HK-2 (cell line): Measurements from ENCODE around the gene RPL7A.
"Not testable (repeated sequence)": the region's sequence is repeated elsewhere in the genome, so short reads cannot be mapped to it uniquely, and the experiment has no call there.

ENCODE experiments used
- DNase-seq: peaks from one replicate; pipeline ENCODE4 v3.0.0-alpha.2; 2018; ENCODE audit not compliant: unreplicated experiment

The RPL7A gene

DNA sequence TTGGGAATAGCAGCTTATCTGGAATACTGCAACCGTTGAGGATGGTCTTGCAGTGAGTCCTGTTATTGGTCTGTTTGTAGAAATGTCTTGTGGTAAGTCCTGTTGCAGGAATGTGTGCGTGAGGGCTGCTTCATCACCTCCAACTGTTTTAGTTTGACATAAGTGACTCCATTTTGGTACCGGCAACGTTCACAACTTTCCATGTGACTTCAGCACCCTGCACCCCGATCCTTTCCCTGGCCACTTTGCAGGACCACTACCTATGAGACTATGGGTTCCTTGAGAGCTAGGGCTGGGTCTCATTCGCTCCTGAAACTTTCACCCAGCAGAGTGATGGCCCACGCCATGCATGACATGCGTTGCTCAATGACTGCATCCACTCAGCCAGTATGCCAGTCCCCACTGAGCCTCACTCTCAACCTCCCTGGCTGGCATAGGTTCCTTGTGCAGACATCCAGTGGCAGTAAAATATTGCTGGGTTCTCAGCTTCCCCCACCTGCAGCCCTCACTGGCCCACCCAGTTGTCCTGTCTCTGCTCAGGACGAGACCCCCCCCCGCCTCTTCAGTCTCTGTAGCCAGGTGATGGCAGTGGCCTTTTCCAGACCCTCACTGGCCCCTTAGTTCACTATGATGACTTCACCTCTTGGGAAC, 20.1 kb upstream of the RPL7A start:
- no peak for DNase-seq

DNA sequence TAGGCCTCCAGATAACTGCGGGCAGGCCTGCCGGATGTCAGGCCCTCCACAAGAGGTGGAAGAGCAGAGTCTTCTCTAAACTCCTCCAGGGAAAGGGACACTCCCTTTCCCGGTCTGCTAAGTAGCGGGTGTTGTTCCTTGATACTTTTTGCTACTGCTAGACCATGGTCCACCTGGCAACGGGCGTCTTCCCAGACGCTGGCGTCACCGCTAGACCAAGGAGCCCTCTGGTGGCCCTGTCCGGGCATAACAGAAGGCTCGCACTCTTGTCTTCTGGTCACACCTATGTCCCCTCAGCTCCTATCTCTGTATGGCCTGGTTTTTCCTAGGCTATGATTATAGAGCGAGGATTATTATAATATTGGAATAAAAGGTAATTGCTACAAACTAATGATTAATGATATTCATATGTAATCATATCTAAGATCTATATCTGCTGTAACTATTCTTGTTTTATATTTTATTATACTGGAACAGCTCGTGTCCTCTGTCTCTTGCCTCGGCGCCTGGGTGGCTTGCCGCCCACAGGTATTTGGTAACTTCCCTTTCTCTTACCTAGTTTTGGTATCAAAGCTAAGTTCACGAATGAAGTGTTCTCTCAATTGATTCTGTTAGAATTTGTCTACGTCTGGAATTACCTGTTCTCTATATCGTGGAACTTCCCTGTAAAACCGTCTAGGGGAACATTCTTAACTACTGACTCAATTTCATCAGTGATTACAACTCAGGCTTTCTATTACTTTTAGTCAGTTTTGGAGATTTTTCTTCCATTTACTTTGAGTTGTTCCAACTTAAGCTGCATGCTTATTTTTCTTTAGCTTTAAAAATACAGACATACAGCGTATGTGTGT, 18.5 kb upstream of the RPL7A start:
- peak; percentile 34 for DNase-seq

DNA sequence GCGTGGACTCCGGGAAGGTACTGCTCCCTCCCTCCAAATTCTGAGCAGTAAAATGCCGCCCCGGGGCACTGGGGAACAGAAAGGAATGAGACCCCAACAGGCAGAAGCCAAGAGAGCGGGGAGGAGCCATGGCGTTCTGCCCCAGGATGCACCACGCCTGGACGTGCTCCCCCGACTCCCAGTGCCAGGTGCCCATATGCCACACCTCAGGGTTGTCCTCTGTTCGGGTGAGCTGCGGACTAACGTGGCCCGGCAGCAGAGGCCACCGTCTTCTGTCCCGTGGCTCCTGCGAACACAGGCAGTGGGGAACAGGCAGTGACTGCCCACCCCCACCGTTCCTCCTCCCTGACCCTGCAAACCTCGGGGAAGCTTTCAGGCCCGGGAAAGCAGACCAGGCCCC, 16.8 kb upstream of the RPL7A start:
- DNase-seq: no peak

GRCh38 chr9:133331641-133332380, 16.2 kb upstream of the RPL7A start:
- no peak for DNase-seq

GRCh38 chr9:133332381-133332730, 15.7 kb upstream of the RPL7A start:
- DNase-seq: no peak

DNA sequence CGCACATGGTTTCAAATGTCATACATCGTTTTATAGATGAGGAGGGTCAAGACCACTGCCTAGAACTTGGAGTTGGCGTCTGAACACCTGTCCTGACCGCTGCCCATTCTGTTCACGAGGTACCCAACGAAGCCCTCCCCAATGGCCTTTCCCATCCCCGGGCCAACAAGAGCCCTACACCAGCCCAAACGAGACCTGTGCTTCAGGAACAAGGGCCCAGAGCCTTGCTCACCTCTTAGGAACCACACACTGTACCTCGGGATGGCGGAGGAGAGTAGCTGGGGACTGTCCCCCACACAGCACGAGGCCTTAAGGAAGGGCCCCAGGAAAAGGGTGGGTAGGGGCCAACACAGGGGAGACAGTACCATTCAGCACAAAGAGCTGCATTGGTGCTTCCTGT, 15.0 kb upstream of the RPL7A start:
- no peak for DNase-seq

DNA sequence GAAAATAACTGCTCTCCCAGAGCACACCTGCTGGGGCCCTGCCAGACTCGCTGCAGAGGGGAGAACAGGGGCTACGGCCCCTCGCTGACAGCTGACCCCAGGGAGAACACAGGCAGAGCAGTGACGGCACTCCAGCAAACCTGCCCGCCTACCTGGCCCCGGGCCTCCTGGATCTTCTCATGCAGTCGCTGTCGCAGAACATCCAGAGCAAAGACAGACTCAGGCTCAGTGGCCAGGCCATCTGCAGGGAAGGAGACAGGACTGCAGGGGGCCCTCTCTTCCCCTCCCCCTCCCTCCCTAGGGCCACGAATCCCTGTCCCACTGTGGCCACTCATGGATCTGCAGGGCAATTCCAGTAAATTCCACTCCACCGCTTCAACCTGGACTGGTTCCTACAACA, 14.5 kb upstream of the RPL7A start:
- no peak for DNase-seq

DNA sequence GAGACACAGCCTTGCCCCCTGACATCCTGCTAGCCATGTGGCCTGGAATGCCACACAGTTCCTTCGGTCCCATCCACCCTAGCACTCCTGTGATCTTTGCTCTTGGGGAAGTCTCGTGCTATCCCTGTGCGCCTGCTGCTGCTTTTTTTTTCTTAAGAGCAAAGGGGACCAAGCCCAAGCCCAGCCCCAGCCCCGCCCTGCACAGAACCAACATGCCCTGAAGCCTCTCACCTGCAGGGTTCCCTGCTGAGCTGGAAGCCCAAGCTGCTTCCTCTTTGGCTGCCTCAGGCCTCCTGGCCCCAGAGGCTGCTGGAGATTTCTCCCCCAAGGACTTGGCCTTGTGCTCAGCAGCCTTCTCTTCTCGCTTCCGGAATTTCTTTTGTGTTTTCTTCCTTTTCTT, 13.9 kb upstream of the RPL7A start:
- no peak for DNase-seq

GRCh38 chr9:133334888-133335287, 13.1 kb upstream of the RPL7A start:
- DNase-seq: not testable (repeated sequence)

GRCh38 chr9:133335924-133336811, 11.8 kb upstream of the RPL7A start, which contains the start of gene SURF6:
SURF6 (minus strand) TSS chr9:133336188; CDS start chr9:133336132, 56 bp downstream.
- peak; percentile 94 for DNase-seq

DNA sequence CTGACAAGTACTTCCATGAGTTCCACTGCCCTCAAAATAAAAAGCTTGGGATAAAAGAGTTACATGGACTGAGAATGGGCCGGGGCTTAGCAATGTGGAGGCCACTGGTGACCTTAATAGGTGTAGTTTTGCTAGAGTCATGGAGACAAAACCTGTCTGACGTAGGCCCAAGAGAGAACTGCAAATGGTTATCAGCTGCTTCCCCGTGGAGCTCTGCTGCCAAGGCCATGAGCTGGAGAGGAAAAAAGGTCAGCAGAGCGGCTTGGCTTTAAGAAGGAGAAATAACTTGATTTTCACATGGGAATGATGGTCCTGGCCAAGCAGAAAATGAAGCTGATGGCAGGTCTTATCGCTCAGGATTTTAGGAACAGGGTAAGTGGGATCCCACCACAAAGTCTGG, 8.4 kb upstream of the RPL7A start:
- DNase-seq: no peak

GRCh38 chr9:133340256-133340655, 7.8 kb upstream of the RPL7A start:
- no peak for DNase-seq

- DNase-seq: no peak
Observed at GRCh38 chr9:133340916-133341315, 7.1 kb upstream of the RPL7A start.

GRCh38 chr9:133341369-133342068, 6.5 kb upstream of the RPL7A start:
- DNase-seq: no peak

DNA sequence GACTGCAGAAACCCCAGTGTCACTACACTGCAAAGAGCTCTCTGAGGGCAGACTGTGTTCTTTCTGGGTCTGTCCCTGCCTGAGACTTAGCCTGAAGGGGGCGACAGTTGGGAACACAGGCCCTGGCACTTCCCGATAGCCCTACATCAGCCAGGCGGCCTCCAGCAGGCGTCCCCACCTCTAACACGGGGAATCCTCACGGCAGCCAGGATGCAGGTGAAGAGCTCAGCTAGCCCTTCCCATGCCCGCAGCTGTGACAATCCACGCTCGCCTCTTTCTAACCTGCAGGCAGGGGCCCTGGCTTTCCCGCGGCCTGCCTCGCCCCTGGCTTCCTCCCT, 6.0 kb upstream of the RPL7A start:
- no peak for DNase-seq

DNA sequence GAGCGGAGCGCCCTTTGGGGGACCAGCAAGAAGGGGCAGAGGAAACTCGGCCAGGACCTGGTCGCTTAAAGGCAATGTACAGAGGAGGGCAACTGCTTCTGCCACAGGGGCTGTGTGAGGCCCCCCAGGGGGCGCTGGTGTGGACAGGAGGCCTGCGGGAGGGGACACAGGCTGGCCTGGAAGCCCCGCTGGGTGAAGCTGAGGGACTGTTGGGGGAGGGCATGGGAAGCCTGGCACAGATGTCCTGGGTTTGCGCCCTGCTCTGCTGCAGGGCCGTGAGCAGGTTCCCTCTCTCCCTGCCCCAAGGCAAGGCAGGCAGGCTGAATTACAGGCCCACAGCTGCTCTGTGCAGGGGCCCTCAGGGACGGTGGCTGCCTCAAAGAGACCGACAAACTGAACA, 5.4 kb upstream of the RPL7A start:
- no peak for DNase-seq

DNA sequence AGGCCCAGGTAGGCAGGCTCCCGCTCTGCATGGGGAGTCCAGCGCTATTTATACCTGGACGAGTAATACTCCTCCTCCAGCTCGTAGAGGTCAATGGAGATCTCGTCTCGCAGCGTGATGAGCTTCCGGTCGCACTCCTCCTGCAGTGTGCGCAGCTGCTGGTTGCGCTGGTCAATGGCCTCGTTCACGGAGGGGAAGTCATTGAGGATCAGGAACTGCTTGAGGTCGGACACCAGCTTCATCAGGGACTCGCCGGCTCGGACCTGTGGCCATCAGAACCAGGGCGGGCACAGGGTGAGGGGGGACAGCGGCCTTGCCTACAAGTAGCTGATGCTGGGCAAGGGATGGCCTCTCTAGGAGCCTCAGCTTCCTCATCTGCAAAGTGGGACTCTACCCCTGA, 3.9 kb upstream of the RPL7A start:
- no peak for DNase-seq

GRCh38 chr9:133344979-133345378, 3.0 kb upstream of the RPL7A start:
- no peak for DNase-seq

DNA sequence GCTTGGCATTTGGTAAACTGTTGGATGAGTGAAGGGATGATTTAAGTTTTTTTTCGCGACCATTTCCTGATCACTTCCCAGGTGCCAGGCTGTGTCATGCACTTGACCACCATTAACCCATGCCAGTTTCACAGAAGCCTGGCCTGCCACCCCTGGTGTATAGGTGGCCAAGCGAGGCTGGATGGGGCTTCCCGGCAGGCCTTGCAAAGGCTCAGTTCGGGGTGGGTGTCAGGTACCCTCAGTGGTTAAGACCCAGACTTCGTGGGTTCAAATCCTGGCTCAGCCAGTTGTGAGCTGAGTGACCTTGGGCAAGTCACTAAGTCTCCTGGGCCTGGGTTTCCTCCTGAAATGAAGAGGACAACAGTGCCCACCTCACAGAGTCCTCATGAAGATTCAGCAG, 2.4 kb upstream of the RPL7A start:
- DNase-seq: no peak

GRCh38 chr9:133346021-133346785, 1.8 kb upstream of the RPL7A start:
- no peak for DNase-seq
